ENCODE measurements around the gene WBP2. TPM values are rescaled to one million over a fixed set of nuclear protein-coding genes. Genes with fewer than 3 reads are reported as not detected.

The WBP2 gene
- total and polyA plus RNA-seq, 9 of the 15 experiments (the other 6 are each of a cell fraction or from before 2014, with no cell fraction given): 2.2 to 74.3 (median 20.0) TPM

DNA sequence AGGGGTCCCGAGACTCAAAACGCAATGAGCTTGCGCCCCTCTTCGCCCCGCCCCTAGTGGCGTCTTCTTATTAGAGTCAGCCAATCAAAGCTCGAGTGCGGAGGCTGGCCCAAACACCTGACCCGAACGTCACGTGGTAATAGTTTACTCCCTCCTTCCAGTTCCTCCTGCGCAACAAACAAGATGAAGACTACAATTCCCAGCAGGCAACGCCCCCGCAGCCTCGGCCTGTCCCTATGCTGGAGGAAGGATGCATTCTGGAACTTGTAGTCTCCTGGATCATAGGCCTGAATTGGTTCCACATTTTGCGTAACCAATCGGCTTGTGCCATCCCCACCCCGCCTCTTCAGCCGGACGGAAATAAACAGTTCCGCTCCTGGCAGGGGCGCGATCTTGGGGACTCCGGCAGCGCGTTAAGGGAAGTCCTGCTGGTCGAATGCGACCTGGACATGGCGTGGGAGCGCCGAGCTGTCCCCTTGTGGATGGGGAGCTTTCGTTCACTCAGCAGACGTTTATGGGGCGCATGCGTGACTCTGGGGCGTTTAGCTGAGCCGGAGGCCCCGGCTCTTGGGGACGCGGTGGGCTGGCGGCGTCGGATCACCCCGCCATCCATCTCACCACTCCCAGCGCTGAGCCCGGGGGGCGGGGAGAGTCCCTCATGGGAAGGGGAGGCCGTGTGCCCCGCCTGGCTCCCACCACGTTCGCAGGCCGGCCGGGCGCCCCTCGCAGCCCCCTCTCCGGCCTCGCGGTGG is at the start of gene WBP2 (continued):
- TF ChIP-seq, protein P1, sequence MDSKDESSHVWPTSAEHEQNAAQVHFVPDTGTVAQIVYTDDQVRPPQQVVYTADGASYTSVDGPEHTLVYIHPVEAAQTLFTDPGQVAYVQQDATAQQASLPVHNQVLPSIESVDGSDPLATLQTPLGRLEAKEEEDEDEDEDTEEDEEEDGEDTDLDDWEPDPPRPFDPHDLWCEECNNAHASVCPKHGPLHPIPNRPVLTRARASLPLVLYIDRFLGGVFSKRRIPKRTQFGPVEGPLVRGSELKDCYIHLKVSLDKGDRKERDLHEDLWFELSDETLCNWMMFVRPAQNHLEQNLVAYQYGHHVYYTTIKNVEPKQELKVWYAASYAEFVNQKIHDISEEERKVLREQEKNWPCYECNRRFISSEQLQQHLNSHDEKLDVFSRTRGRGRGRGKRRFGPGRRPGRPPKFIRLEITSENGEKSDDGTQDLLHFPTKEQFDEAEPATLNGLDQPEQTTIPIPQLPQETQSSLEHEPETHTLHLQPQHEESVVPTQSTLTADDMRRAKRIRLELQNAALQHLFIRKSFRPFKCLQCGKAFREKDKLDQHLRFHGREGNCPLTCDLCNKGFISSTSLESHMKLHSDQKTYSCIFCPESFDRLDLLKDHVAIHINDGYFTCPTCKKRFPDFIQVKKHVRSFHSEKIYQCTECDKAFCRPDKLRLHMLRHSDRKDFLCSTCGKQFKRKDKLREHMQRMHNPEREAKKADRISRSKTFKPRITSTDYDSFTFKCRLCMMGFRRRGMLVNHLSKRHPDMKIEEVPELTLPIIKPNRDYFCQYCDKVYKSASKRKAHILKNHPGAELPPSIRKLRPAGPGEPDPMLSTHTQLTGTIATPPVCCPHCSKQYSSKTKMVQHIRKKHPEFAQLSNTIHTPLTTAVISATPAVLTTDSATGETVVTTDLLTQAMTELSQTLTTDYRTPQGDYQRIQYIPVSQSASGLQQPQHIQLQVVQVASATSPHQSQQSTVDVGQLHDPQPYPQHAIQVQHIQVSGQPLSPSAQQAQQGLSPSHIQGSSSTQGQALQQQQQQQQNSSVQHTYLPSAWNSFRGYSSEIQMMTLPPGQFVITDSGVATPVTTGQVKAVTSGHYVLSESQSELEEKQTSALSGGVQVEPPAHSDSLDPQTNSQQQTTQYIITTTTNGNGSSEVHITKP (IDR thresholded peaks at IDR 0.05; ENCODE audit: partially characterized antibody): peak; percentile 48
- TF ChIP-seq STAT5B (CRISPR knock-in tag; IDR thresholded peaks at IDR 0.05): no peak
- TF ChIP-seq SMC3 (conservative IDR thresholded peaks at IDR 0.05; ENCODE audit: insufficient read depth, low read depth, low read length): 0 out of 2 replicates have a peak, but pooled peaks have one; percentile 10
- TF ChIP-seq BRD9 (IDR thresholded peaks at IDR 0.05; ENCODE audit: low read depth, partially characterized antibody): no peak
- no peak for TF ChIP-seq ZNF444 (CRISPR knock-in tag; IDR thresholded peaks at IDR 0.05)
- TF ChIP-seq, protein P2, sequence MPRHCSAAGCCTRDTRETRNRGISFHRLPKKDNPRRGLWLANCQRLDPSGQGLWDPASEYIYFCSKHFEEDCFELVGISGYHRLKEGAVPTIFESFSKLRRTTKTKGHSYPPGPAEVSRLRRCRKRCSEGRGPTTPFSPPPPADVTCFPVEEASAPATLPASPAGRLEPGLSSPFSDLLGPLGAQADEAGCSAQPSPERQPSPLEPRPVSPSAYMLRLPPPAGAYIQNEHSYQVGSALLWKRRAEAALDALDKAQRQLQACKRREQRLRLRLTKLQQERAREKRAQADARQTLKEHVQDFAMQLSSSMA (CRISPR knock-in tag; IDR thresholded peaks at IDR 0.05): no peak
- peak; percentile 77 for TF ChIP-seq SIN3B (IDR thresholded peaks at IDR 0.05; ENCODE audit: low read depth)
- TF ChIP-seq, protein P3, sequence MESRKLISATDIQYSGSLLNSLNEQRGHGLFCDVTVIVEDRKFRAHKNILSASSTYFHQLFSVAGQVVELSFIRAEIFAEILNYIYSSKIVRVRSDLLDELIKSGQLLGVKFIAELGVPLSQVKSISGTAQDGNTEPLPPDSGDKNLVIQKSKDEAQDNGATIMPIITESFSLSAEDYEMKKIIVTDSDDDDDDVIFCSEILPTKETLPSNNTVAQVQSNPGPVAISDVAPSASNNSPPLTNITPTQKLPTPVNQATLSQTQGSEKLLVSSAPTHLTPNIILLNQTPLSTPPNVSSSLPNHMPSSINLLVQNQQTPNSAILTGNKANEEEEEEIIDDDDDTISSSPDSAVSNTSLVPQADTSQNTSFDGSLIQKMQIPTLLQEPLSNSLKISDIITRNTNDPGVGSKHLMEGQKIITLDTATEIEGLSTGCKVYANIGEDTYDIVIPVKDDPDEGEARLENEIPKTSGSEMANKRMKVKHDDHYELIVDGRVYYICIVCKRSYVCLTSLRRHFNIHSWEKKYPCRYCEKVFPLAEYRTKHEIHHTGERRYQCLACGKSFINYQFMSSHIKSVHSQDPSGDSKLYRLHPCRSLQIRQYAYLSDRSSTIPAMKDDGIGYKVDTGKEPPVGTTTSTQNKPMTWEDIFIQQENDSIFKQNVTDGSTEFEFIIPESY (CRISPR knock-in tag; IDR thresholded peaks at IDR 0.05): peak; percentile 63; the same call in 1 of the 2 replicates
- TF ChIP-seq POU5F1 (IDR thresholded peaks at IDR 0.05; ENCODE audit: borderline replicate concordance, low read depth, low read length, partially characterized antibody): no peak
- no peak for TF ChIP-seq SETDB1 (IDR thresholded peaks at IDR 0.05; ENCODE audit: low read length)
- peak; percentile 5; the same call in 1 of the 2 replicates for TF ChIP-seq KLF16 (IDR thresholded peaks at IDR 0.05)
- peak; percentile 70 for TF ChIP-seq FOS (IDR thresholded peaks at IDR 0.05; ENCODE audit: extremely low read depth, insufficient read length)
- TF ChIP-seq RCOR1 (IDR thresholded peaks at IDR 0.05; ENCODE audit: borderline replicate concordance in 1 of 2, low read depth in 2 of 2, low read length in 2 of 2): peak in 1 of 2 experiments; percentile 23; a peak in 2 of 4 replicates
- TF ChIP-seq SRSF7 (optimal IDR thresholded peaks at IDR 0.05; ENCODE audit: low read depth, low read length): no peak
- TF ChIP-seq, protein P4, sequence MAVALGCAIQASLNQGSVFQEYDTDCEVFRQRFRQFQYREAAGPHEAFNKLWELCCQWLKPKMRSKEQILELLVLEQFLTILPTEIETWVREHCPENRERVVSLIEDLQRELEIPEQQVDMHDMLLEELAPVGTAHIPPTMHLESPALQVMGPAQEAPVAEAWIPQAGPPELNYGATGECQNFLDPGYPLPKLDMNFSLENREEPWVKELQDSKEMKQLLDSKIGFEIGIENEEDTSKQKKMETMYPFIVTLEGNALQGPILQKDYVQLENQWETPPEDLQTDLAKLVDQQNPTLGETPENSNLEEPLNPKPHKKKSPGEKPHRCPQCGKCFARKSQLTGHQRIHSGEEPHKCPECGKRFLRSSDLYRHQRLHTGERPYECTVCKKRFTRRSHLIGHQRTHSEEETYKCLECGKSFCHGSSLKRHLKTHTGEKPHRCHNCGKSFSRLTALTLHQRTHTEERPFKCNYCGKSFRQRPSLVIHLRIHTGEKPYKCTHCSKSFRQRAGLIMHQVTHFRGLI (CRISPR knock-in tag; IDR thresholded peaks at IDR 0.05): 0 out of 2 replicates have a peak, but pooled peaks have one; percentile 39
- TF ChIP-seq SREBF1 (IDR thresholded peaks at IDR 0.05; ENCODE audit: borderline replicate concordance, low read depth, low read length): peak; percentile 94
- 0 out of 2 replicates have a peak, but pooled peaks have one; percentile 49 for TF ChIP-seq FOXK1 (CRISPR knock-in tag; IDR thresholded peaks at IDR 0.05; ENCODE audit: borderline replicate concordance)
- no peak for TF ChIP-seq NCOA1 (IDR thresholded peaks at IDR 0.05; ENCODE audit: low read depth)
- peak; percentile 100 for TF ChIP-seq HNRNPLL (IDR thresholded peaks at IDR 0.05; ENCODE audit: low read depth, low read length, poor library complexity, severe bottlenecking)

Data from K562 (cell line).